NCI-H748 (cell line): ENCODE results near the gene BCAM.
"Not testable (repeated sequence)": the region's sequence is repeated elsewhere in the genome, so short reads cannot be mapped to it uniquely, and the experiment has no call there.

ENCODE experiments used
- DNase-seq: peaks from one replicate; lab custom pipeline; 2025; ENCODE audit not compliant: unreplicated experiment; lab: John Stamatoyannopoulos, UW

BCAM gene

DNA sequence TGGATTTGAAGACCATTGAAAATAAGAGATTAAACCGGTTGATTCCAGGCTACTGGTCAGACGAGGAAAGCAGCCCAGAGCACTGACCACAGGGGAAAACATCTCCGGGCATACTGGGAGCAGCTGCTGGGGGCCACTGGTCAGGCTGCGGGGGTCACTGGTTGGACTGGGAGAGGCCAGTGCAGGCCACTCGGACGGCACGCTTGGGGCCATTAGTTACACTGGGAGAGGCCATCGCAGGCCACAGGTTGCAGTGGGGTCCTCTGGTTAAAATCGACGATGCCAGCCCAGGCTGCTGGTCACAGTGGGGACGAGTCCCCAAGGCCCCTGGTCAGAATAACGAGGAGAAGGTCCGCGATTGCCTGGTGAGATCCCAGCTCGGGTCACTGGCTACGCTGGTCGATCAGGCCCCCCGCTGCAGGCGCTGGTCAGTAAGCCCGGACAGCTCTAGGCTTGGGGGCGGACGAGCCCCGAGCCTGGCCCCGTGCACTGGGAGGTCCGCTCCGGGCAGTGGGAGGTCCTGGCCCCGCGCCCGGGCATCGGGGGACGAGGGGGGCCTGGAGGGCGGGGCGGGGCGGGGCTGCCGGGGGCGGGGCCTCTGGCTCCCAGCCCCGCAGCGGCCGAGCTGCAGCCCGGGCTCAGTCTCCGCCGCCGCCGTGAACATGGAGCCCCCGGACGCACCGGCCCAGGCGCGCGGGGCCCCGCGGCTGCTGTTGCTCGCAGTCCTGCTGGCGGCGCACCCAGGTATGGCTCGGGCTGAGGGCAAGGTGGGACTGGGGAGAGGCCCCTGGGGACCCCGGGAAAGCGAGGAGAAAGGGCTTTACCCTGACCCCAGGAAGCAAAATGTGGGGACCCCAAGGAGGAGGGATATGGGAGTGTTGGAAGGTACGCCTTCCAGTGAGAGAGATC, at the start of gene BCAM:
Gene BCAM (plus strand): TSS at position 641 of the 909 bp plus-strand sequence. CDS start 22 bp downstream, at position 663.
- peak; percentile 44 for DNase-seq

DNA sequence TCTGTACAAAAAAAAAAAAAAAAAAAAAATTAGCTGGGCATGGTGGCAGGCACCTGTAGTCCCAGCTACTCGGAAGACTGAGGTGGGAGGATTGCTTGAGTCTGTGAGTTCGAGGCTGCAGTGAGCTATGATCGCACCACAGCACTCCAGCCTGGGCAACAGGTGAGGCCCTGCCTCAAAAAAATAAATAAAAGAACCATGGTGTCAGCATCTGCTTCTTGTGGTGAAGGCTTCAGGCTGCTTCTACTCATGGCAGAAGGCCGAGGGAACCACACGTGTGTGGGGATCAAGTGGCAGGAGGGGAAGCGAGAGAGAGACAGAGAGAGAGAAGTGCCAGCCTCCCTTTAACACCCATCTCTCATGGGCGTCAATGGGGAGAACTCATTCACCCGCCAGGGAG, 46.9 kb upstream of the BCAM start:
- DNase-seq: no peak

DNA sequence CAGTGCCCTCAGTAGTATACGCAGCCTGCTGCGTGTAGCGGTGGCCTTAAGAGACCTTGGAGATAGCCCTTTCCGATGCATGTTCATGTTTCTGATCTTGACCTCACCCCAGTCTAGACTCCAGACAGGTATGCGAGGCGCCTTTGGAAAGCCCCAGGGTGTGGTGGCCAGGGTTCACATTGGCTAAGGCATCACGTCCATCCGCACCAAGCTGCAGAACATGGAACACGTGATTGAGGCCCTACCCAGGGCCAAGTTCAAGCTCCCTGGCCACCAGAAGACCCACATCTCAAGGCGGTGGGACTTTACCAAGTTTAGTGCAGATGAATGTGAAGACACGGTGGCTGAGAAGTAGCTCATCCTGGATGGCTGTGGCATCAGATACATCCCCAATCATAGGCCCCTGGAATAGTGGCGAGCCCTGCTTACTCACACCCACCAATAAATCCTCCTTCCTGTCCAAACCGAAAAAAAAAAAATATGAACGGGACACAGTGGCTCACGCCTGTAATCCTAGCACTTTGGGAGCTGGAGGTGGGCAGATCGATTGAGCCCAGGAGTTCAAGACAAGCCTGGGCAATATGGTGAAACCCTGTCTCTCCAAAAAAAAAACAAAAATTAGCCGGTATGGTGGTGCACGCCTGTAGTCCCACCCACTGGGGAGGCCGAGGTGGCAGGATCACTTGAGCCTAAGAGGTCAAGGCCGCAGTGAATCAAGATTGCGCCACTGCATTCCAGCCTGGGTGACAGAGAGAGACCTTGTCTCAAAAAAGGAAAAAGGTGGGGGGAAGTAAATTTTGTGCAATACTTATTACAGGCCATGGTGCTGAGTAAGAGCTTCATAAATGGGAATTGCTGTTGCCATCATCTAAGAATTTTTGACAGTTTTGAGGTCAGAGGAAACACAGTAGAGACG, 43.6 kb upstream of the BCAM start:
- no peak for DNase-seq

DNA sequence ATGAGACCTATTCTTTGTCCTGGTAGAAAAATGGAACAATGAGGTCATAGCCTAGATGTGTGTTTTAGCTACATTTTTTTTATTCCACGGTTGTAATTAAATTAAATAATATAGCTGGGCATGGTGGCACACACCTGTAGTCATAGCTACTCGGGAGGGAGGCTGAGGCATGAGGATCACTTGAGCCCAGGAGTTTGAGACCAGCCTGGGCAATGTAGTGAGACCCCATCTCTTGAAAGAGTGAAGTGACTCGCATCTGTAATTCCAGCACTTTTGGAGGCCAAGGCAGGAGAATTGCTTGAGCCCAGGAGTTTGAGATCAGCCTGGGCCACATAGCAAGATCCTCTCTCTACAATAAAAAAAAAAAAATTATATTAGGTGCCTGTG, 43.0 kb upstream of the BCAM start:
- DNase-seq: no peak

GRCh38 chr19:44767295-44768180, 41.4 kb upstream of the BCAM start:
- no peak for DNase-seq

DNA sequence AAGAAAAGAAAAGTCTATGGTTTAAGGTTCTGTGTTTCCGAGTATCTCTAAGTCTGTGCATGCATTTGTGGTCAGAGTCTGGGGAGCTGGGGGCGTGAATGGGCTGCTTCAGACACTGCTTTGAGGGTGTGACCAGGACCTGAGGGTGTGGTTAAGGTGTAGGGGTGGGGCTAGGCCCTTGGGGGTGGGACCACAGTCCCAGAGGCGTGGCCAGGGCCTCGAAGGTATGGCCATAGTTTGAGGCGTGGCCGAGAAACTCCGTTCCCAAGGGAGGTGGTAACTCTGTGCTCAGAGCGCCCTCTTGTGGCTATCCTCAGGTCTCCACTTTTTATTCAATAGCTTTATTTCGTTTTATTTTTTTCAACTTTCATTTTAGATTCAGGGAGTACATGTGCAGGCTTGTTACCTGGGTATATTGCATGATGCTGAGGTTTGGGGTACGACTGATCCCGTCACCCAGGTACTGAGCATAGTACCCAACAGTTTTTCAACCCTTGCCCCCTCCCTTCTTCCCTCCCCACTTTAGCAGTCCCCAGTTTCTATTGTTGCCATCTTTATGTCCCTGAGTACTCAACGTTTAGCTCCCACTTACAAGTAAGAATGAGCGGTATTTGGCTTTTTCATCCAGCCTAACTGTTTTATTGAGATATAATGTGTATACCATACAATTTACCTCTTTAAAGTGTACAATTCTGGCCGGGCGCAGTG, 38.2 kb upstream of the BCAM start:
- peak; percentile 95 for DNase-seq

- DNase-seq: not testable (repeated sequence)
Measured at GRCh38 chr19:44772144-44772543, 36.8 kb upstream of the BCAM start.

GRCh38 chr19:44772959-44773358, 35.9 kb upstream of the BCAM start:
- DNase-seq: no peak

GRCh38 chr19:44775676-44776240, 33.1 kb upstream of the BCAM start:
- no peak for DNase-seq

DNA sequence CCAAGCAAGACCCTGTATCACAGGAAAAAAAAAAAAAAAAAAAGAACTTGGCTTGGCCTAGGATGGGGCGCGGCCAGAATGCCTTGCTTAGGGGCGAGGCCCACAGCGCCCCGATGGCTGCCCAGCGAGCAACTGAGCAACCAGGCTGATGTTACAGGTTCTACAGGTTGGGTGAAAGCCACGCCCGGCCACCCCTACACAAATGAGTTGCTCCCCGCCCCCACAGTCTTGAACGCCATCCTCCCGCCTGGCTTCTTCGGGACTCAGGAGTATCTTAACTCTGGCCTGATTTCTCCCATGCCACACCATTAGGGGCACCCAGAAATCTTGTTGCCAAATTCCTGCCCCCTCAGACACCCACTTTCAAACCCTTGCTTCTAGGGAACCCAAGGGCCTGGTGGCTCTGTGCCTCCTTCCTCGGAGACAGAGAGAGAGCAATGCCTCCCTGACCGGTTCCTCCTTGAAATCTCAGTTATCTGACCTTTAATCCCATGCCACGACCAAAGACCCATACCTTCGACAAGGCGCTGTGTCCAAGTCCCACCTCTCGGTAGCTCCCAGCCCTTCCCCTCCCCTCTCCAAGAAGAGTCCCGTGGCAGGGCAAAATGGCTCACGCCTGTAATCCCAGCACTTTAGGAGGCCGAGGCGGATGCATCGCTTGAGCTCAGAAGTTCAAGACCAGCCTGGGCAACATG, 32.4 kb upstream of the BCAM start:
- DNase-seq: no peak

- DNase-seq: peak; percentile 51
Measured at GRCh38 chr19:44777715-44778347, 31.1 kb upstream of the BCAM start, which contains the start of gene CBLC. Gene CBLC, plus strand, starts transcription at chr19:44777890. Its CDS starts 42 bp downstream, at chr19:44777932.

DNA sequence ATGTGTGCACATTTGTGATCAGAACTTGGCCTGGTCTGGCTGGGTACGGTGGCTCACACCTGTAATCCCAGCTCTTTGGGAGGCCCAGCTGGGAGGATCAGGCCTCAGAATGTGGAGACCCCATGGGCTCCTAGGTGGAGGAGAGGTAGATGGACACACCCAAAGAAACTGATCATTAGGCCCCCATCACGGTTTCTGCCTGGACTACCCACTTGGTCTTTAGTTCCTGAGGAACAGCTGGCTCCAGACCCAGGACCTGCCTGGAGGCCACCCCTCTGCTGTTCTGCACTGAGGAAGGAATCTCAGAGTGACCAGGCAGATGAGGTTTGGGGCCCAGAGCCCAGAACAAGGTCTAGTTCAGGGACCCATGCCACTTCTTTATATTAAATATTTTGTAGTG, 29.8 kb upstream of the BCAM start:
- DNase-seq: no peak

DNA sequence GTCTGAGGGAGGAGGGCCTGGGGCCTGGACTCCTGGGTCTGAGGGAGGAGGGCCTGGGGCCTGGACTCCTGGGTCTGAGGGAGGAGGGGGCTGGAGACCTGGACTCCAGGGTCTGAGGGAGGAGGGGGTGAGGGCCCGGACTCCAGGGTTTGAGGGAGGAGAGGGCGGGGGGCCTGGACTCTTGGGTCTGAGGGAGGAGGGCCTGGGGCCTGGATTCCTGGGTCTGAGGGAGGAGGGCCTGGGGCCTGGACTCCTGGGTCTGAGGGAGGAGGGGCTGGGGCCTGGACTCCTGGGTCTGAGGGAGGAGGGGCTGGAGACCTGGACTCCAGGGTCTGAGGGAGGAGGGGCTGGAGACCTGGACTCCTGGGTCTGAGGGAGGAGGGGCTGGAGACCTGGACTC, 27.2 kb upstream of the BCAM start:
- not testable (repeated sequence) for DNase-seq

GRCh38 chr19:44782729-44783128, 26.2 kb upstream of the BCAM start:
- DNase-seq: no peak

DNA sequence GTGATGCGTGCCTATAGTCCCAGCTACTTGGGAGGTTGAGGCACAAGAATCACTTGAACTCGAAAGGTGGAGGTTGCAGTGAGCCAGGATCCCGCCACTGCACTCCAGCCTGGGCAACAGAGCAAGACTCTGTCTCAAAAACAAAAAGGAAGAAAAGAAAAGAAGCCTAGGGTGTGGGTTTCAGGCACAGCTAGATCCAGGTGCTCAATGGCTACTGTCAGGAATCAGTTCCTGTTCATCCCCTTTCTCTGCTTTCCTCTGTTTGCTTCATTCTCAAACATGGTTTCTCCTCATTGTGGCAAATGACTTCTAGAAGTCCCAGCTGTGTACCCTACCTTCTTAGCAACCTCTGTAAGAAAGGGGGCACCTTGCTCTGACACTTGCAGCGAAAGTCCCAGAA, 25.4 kb upstream of the BCAM start:
- DNase-seq: no peak

GRCh38 chr19:44785271-44785670, 23.6 kb upstream of the BCAM start:
- no peak for DNase-seq

GRCh38 chr19:44785993-44786392, 22.9 kb upstream of the BCAM start:
- no peak for DNase-seq

- DNase-seq: no peak
Measured at GRCh38 chr19:44788971-44789370, 19.9 kb upstream of the BCAM start.
